GM21423 (cell line): ENCODE data around the gene CFAP161.

Experiments
- ATAC-seq: cut with Tn5 transposase; IDR thresholded peaks from one replicate; pipeline ENCODE4 v1.9.1; 2021; ENCODE audit warnings: mild to moderate bottlenecking, moderate library complexity; ENCODE audit not compliant: unreplicated experiment

CFAP161 gene

GRCh38 chr15:81133782-81134461 is at the start of gene CFAP161:
CFAP161 (plus strand) TSS chr15:81134270; CDS start chr15:81134330, 60 bp downstream.
- no peak for ATAC-seq

- no peak for ATAC-seq
Measured at GRCh38 chr15:81084716-81085115, 49.4 kb upstream of the CFAP161 start.

GRCh38 chr15:81085213-81085612 is 48.9 kb upstream of the CFAP161 start:
- ATAC-seq = no peak

- ATAC-seq = no peak
Measured at GRCh38 chr15:81085898-81086297, 48.2 kb upstream of the CFAP161 start.

GRCh38 chr15:81087066-81087465 is 47.0 kb upstream of the CFAP161 start:
- no peak for ATAC-seq

GRCh38 chr15:81087694-81088093 is 46.4 kb upstream of the CFAP161 start:
- ATAC-seq = no peak

- ATAC-seq = no peak
Measured at GRCh38 chr15:81088470-81089013, 45.5 kb upstream of the CFAP161 start.

- ATAC-seq = no peak
Measured at GRCh38 chr15:81091889-81092558, 42.0 kb upstream of the CFAP161 start.

- no peak for ATAC-seq
Measured at GRCh38 chr15:81092559-81092902, 41.5 kb upstream of the CFAP161 start.

- ATAC-seq = no peak
Measured at GRCh38 chr15:81093961-81094360, 40.1 kb upstream of the CFAP161 start.

GRCh38 chr15:81095690-81096365 is 38.2 kb upstream of the CFAP161 start:
- no peak for ATAC-seq

GRCh38 chr15:81096398-81096797 is 37.7 kb upstream of the CFAP161 start:
- ATAC-seq = no peak

GRCh38 chr15:81097116-81097889 is 36.8 kb upstream of the CFAP161 start:
- ATAC-seq = no peak

GRCh38 chr15:81097890-81098280 is 36.2 kb upstream of the CFAP161 start:
- no peak for ATAC-seq

GRCh38 chr15:81098349-81098748 is 35.7 kb upstream of the CFAP161 start:
- no peak for ATAC-seq

- no peak for ATAC-seq
Measured at GRCh38 chr15:81098861-81099651, 35.0 kb upstream of the CFAP161 start.

GRCh38 chr15:81101894-81102815 is 31.9 kb upstream of the CFAP161 start:
- no peak for ATAC-seq

GRCh38 chr15:81103857-81104256 is 30.2 kb upstream of the CFAP161 start:
- no peak for ATAC-seq

GRCh38 chr15:81105545-81105944 is 28.5 kb upstream of the CFAP161 start:
- ATAC-seq = no peak
